Natural killer cell (primary cell): ENCODE results near the gene MEGF6. TPM values are rescaled to one million over a fixed set of nuclear protein-coding genes. Genes with fewer than 3 reads are reported as not detected.

ENCODE experiments used
- ATAC-seq, 3 donors: fragments of 150-1000 bp in 2 of 3; fragments of 200-7000 bp in 1 of 3; cut with Tn5 transposase; 1 replicate in 1 of 3; 2 replicates in 2 of 3; pipeline ENCODE4 v1.10.0; 2021; ENCODE audit warnings: mild to moderate bottlenecking in 2 of 3, moderate library complexity in 2 of 3
- DNase-seq, 2 donors: peaks; one replicate each; pipeline versions ENCODE4 v3.0.0 to v3.0.0-alpha.2; 2013 to 2021; ENCODE audit warnings: mixed read lengths in 1 of 2
- H3K27ac ChIP-seq: one replicate; pipeline ENCODE4 v1.5.1; 2013; ENCODE audit warnings: mild to moderate bottlenecking, low read length
- H3K27me3 ChIP-seq: one replicate; pipeline ENCODE4 v1.6.1; 2013; ENCODE audit warnings: low read length; ENCODE audit not compliant: control insufficient read depth, insufficient read depth
- H3K36me3 ChIP-seq: one replicate; pipeline ENCODE4 v1.6.1; 2013; ENCODE audit warnings: low read length; ENCODE audit not compliant: control insufficient read depth, insufficient read depth
- H3K4me1 ChIP-seq: one replicate; pipeline ENCODE4 v1.6.1; 2013; ENCODE audit warnings: low read length; ENCODE audit not compliant: control insufficient read depth, insufficient read depth
- H3K4me3 ChIP-seq: one replicate; pipeline ENCODE4 v1.5.1; 2013; ENCODE audit warnings: low read length
- H3K9me3 ChIP-seq: one replicate; pipeline ENCODE4 v1.6.1; 2013; ENCODE audit warnings: low read length; ENCODE audit not compliant: control insufficient read depth, insufficient read depth
- H3K27ac Mint-ChIP-seq, 2 donors: one replicate each; pipeline ENCODE4 v1.8.0; 2022; ENCODE audit warnings: mild to moderate bottlenecking in 2 of 2, mixed read lengths in 2 of 2, moderate library complexity in 1 of 2
- H3K27me3 Mint-ChIP-seq, 2 donors: one replicate each; pipeline ENCODE4 v1.8.0; 2022; ENCODE audit warnings: low read depth in 2 of 2, mixed read lengths in 2 of 2
- H3K36me3 Mint-ChIP-seq: one replicate; pipeline ENCODE4 v1.8.0; 2022; ENCODE audit warnings: mixed read lengths
- H3K4me1 Mint-ChIP-seq, 2 donors: one replicate each; pipeline ENCODE4 v1.8.0; 2022; ENCODE audit warnings: mixed read lengths in 2 of 2
- H3K4me3 Mint-ChIP-seq: one replicate; pipeline ENCODE4 v1.8.0; 2022; ENCODE audit warnings: mild to moderate bottlenecking, moderate library complexity, mixed read lengths
- H3K9me3 Mint-ChIP-seq, 2 donors: one replicate each; pipeline ENCODE4 v1.8.0; 2022; ENCODE audit warnings: mixed read lengths in 2 of 2
- CTCF ChIP-seq: fragments of 200-600 bp; IDR thresholded peaks from one replicate; pipeline ENCODE4 v1.8.0; 2022; ENCODE audit warnings: antibody characterized with exemption
- WGBS: methylation state at CpG from one replicate; pipeline ENCODE4 v1.1.7; 2013; ENCODE audit warnings: missing lambda C conversion rate; ENCODE audit not compliant: insufficient coverage; 5-methylcytosine and 5-hydroxymethylcytosine counted together
- intact Hi-C: fragments of 100-400 bp; cut with micrococcal nuclease; formaldehyde crosslinking; loops from one replicate; pipeline ENCODE4 v1.14.2; 2022
- total RNA-seq, 4 donors: library from RNA; stranded (reverse); fragments of 120-200 nt in 1 of 4; gene quantifications; one replicate each; pipeline versions ENCODE4 v1.2.3 to v1.2.4, GENCODE V29; 2013 to 2022

MEGF6 gene
- total RNA-seq, 3 donors from 2014 or later (not counting 1 experiment from before 2014, with no cell fraction given), result 3.1 to 15.6 (median 5.1) TPM

GRCh38 chr1:3522112-3522511, 89.2 kb downstream of the MEGF6 start:
- Mint-ChIP-seq H3K4me1 (no peaks in the 10 kb centered on the region), H3K27me3 (no peaks in the 10 kb centered on the region), H3K4me3 (no peak overlapping the region), H3K27ac (no peak overlapping the region), H3K36me3 (no peaks in the 10 kb centered on the region), H3K9me3 (no peaks in the 10 kb centered on the region)
- no peaks in the 10 kb centered on the region for H3K27me3 ChIP-seq
- 90% methylated on average over 13 of the region's 13 CpGs for WGBS
- ATAC-seq (no peak), DNase-seq (no peak)
- no peaks in the 10 kb centered on the region for H3K9me3 ChIP-seq
- H3K4me1 ChIP-seq, result no peaks in the 10 kb centered on the region
- H3K4me3 ChIP-seq, result no peak overlapping the region
- no peak overlapping the region for H3K27ac ChIP-seq
- intact Hi-C loops, result no loop called here
- no peaks in the 10 kb centered on the region for H3K36me3 ChIP-seq
- TF ChIP-seq CTCF, result no peak

- Mint-ChIP-seq H3K27ac (no peak overlapping the region), H3K27me3 (no peaks in the 10 kb centered on the region), H3K9me3 (no peaks in the 10 kb centered on the region), H3K36me3 (no peaks in the 10 kb centered on the region), H3K4me3 (no peak overlapping the region), H3K4me1 (no peaks in the 10 kb centered on the region)
- intact Hi-C loops, result no loop called here
- no peaks in the 10 kb centered on the region for H3K9me3 ChIP-seq
- H3K4me3 ChIP-seq, result no peak overlapping the region
- no peak for ATAC-seq
- H3K27ac ChIP-seq, result no peak overlapping the region
- WGBS, result 86% methylated on average over 16 of the region's 16 CpGs
- DNase-seq, result no peak
- TF ChIP-seq CTCF, result no peak
- no peaks in the 10 kb centered on the region for H3K27me3 ChIP-seq
- H3K4me1 ChIP-seq, result no peaks in the 10 kb centered on the region
- H3K36me3 ChIP-seq, result no peaks in the 10 kb centered on the region
Measured at GRCh38 chr1:3521426-3521825, 89.9 kb downstream of the MEGF6 start.

DNA sequence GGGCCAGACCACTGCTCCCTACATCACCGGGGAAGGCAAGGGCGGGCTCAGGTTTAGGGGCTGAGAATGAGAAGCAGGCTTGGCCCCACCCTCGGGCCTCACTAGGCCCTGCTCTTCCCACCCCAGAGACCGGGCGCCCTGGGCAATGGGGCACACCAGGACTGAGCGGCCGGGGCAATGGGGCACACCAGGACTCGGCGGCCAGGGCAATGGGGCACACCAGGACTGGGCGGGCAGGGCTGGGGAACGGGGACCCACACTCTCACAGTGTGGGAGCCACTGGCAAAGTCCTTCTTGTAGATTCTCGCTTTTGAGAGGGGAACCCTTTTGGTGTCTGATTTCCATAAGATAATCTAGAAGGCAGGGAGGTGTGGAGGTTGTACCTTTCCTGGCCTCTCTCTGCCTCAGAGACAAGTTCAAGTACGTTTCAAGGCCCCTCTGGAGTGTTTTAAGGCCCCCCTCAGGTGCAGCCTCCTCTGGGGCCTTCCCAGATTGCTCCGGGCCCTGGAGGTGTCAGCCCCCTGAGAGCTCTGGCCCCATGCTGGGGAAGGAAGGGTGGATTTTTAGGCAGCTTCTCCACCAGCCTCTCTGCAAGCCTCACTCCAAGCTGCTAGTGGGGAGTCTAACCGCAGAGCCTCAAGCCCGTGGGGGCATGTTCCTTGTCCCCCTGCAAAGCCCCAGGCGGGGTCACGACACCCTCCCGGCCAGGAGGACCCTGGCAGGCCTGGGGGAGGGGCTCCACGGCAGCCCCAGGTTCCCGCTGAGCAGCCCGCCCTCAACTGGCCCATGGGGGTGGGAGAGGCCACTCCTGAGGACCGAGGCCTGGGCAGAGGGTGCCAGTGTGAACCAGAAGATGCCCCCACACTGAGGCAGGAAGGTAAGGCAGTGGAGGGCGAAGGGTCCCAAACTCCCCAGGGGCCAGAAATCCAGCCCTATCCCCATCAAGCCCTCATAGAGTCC, 90.6 kb downstream of the MEGF6 start:
- Mint-ChIP-seq H3K9me3 (no peaks in the 10 kb centered on the region), H3K27ac (no peak overlapping the region), H3K4me1 (no peaks in the 10 kb centered on the region), H3K27me3 (no peaks in the 10 kb centered on the region), H3K36me3 (no peaks in the 10 kb centered on the region), H3K4me3 (no peak overlapping the region)
- ATAC-seq (no peak), DNase-seq (no peak)
- Histone ChIP-seq H3K27me3 (no peaks in the 10 kb centered on the region), H3K36me3 (no peaks in the 10 kb centered on the region), H3K9me3 (no peaks in the 10 kb centered on the region), H3K4me1 (no peaks in the 10 kb centered on the region), H3K27ac (no peak overlapping the region), H3K4me3 (no peak overlapping the region)
- intact Hi-C loops, result no loop called here
- WGBS, result 86% methylated on average over 23 of the region's 24 CpGs
- no peak for TF ChIP-seq CTCF
